ENCODE data around the gene APEX1.

The APEX1 gene

DNA sequence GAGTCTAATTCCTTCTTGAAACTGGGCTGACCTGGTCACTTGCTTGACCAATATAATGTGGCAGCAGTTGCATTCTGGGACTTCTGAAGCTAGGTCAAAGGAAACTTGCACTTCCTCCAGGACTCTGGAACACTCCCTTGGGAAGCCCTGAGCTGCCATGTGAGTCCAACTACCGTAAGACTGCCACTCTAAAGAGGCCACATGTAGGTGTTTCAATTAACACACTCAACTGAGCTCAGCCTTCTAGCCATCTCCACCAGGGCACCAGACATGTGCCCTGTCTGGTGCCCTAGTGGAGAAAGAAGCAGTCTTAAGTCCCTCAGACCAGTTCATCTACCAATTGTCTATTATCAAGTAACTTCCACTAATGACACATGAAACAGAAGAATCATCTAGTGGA, 35.6 kb upstream of the APEX1 start:
- Histone ChIP-seq H3K4me3 (ENCODE audit: low read depth in 1 of 2, low read length in 2 of 2) (no peak overlapping the region), H3K4me1 (ENCODE audit: control insufficient read depth in 1 of 2, insufficient read depth in 2 of 2, low read length in 2 of 2) (peaks cover 41 to 45% of the 10 kb centered on the region in 2 donors), H3K27me3 (ENCODE audit: control insufficient read depth in 1 of 2, insufficient read depth in 2 of 2, low read length in 2 of 2) (peaks cover 0 to 3% of the 10 kb centered on the region in 2 donors), H3K36me3 (ENCODE audit: control insufficient read depth in 1 of 2, insufficient read depth in 2 of 2, low read length in 2 of 2) (no peaks in the 10 kb centered on the region), H3K27ac (ENCODE audit: low read depth, low read length) (peak overlapping the region; percentile 39), H3K9me3 (ENCODE audit: control insufficient read depth in 1 of 2, low read length in 2 of 2) (no peaks in the 10 kb centered on the region), H3K9ac (ENCODE audit: low read depth in 1 of 2, low read length in 2 of 2) (no peak overlapping the region)

GRCh38 chr14:20421267-20421666, 33.8 kb upstream of the APEX1 start:
- peaks cover 29 to 40% of the 10 kb centered on the region in 2 donors for H3K4me1 ChIP-seq (ENCODE audit: control insufficient read depth in 1 of 2, insufficient read depth in 2 of 2, low read length in 2 of 2)
- peaks cover 0 to 3% of the 10 kb centered on the region in 2 donors for H3K27me3 ChIP-seq (ENCODE audit: control insufficient read depth in 1 of 2, insufficient read depth in 2 of 2, low read length in 2 of 2)
- H3K27ac ChIP-seq (ENCODE audit: low read depth, low read length), result no peak overlapping the region
- no peak overlapping the region for H3K4me3 ChIP-seq (ENCODE audit: low read depth in 1 of 2, low read length in 2 of 2)
- no peaks in the 10 kb centered on the region for H3K9me3 ChIP-seq (ENCODE audit: control insufficient read depth in 1 of 2, low read length in 2 of 2)
- no peak overlapping the region for H3K9ac ChIP-seq (ENCODE audit: low read depth in 1 of 2, low read length in 2 of 2)
- no peaks in the 10 kb centered on the region for H3K36me3 ChIP-seq (ENCODE audit: control insufficient read depth in 1 of 2, insufficient read depth in 2 of 2, low read length in 2 of 2)

- H3K27me3 ChIP-seq (ENCODE audit: control insufficient read depth in 1 of 2, insufficient read depth in 2 of 2, low read length in 2 of 2), result peaks cover 0 to 3% of the 10 kb centered on the region in 2 donors
- no peaks in the 10 kb centered on the region for H3K9me3 ChIP-seq (ENCODE audit: control insufficient read depth in 1 of 2, low read length in 2 of 2)
- H3K36me3 ChIP-seq (ENCODE audit: control insufficient read depth in 1 of 2, insufficient read depth in 2 of 2, low read length in 2 of 2), result no peaks in the 10 kb centered on the region
- no peak overlapping the region for H3K4me3 ChIP-seq (ENCODE audit: low read depth in 1 of 2, low read length in 2 of 2)
- no peak overlapping the region for H3K9ac ChIP-seq (ENCODE audit: low read depth in 1 of 2, low read length in 2 of 2)
- H3K4me1 ChIP-seq (ENCODE audit: control insufficient read depth in 1 of 2, insufficient read depth in 2 of 2, low read length in 2 of 2), result peaks cover 23 to 36% of the 10 kb centered on the region in 2 donors
- H3K27ac ChIP-seq (ENCODE audit: low read depth, low read length), result no peak overlapping the region
These were observed 32.1 kb upstream of the APEX1 start for GRCh38 chr14:20422886-20423285.

- Histone ChIP-seq H3K4me3 (ENCODE audit: low read depth in 1 of 2, low read length in 2 of 2) (no peak overlapping the region), H3K4me1 (ENCODE audit: control insufficient read depth in 1 of 2, insufficient read depth in 2 of 2, low read length in 2 of 2) (peaks cover 23 to 26% of the 10 kb centered on the region in 2 donors)
These were observed 30.2 kb upstream of the APEX1 start for GRCh38 chr14:20424851-20425250.

DNA sequence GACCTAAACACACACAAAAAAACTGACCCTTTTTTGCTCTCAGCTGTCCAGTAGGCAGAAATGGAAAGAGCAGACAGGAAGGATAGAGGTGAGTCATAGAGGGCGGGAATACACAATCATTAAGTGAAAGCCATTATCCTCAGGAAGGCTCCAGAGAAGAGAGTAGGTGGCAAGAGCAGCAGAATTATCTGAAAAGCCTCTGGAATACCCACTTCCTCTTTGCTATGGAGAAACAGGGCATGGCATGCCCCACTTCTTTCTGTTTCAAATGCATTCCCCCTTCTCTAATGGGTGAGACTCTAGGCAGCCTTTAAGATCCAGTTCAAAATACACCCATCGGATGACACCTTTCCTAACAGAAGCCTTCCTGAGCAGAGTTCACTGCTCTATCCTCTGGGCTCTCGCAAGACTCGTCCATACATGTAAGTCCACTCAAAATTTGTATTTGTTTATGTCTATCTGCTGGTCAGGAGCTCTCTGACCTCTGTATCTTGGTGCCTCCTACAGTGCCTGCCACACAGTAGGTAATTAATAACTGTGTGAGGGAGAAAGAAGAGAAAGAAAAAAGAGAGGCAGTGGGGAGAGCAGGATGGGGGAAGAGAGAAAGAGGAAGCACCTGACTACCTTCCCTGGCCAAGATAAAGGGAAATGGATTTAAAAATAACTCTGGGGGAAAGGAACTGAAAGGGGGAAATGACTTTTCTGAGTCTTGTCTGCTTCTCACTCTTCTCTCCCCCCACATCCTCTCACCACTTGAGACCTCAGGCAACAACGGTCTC, 27.6 kb upstream of the APEX1 start:
- Histone ChIP-seq H3K4me1 (ENCODE audit: control insufficient read depth in 1 of 2, insufficient read depth in 2 of 2, low read length in 2 of 2) (peaks cover 27 to 31% of the 10 kb centered on the region in 2 donors), H3K4me3 (ENCODE audit: low read depth in 1 of 2, low read length in 2 of 2) (peak overlapping the region; percentile 1 to 2), H3K27ac (ENCODE audit: low read depth, low read length) (no peak overlapping the region), H3K9ac (ENCODE audit: low read depth in 1 of 2, low read length in 2 of 2) (no peak overlapping the region), H3K36me3 (ENCODE audit: control insufficient read depth in 1 of 2, insufficient read depth in 2 of 2, low read length in 2 of 2) (no peaks in the 10 kb centered on the region), H3K27me3 (ENCODE audit: control insufficient read depth in 1 of 2, insufficient read depth in 2 of 2, low read length in 2 of 2) (peaks cover 0 to 3% of the 10 kb centered on the region in 2 donors), H3K9me3 (ENCODE audit: control insufficient read depth in 1 of 2, low read length in 2 of 2) (no peaks in the 10 kb centered on the region)

More at GRCh38 chr14:20424851-20425250, 30.2 kb upstream of the APEX1 start:
- H3K27me3 ChIP-seq (ENCODE audit: control insufficient read depth in 1 of 2, insufficient read depth in 2 of 2, low read length in 2 of 2), result peaks cover 0 to 3% of the 10 kb centered on the region in 2 donors
- no peaks in the 10 kb centered on the region for H3K9me3 ChIP-seq (ENCODE audit: control insufficient read depth in 1 of 2, low read length in 2 of 2)
- H3K9ac ChIP-seq (ENCODE audit: low read depth in 1 of 2, low read length in 2 of 2), result no peak overlapping the region
- no peaks in the 10 kb centered on the region for H3K36me3 ChIP-seq (ENCODE audit: control insufficient read depth in 1 of 2, insufficient read depth in 2 of 2, low read length in 2 of 2)
- H3K27ac ChIP-seq (ENCODE audit: low read depth, low read length), result no peak overlapping the region

DNA sequence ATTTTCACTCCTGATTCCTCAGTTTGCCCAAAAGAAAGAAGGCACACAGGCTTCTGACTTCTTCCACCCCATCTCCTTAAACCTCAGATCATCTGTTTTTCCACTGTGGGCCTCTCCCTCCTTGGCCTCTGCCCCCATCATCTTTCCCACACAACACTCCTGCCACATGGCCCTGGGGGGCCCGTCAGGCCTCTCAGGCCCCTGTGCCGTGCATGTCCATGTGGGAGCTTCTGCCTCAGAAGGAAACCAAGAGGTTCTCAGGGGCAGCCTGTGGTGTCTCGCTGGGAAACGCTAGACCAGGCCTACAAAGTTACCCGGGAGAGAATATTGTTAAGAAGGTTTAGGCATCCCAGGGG, 27.0 kb upstream of the APEX1 start:
- H3K36me3 ChIP-seq (ENCODE audit: control insufficient read depth in 1 of 2, insufficient read depth in 2 of 2, low read length in 2 of 2), result no peaks in the 10 kb centered on the region
- peaks cover 27 to 31% of the 10 kb centered on the region in 2 donors for H3K4me1 ChIP-seq (ENCODE audit: control insufficient read depth in 1 of 2, insufficient read depth in 2 of 2, low read length in 2 of 2)
- H3K27ac ChIP-seq (ENCODE audit: low read depth, low read length), result no peak overlapping the region
- no peak overlapping the region for H3K4me3 ChIP-seq (ENCODE audit: low read depth in 1 of 2, low read length in 2 of 2)
- H3K27me3 ChIP-seq (ENCODE audit: control insufficient read depth in 1 of 2, insufficient read depth in 2 of 2, low read length in 2 of 2), result no peaks in the 10 kb centered on the region
- no peak overlapping the region for H3K9ac ChIP-seq (ENCODE audit: low read depth in 1 of 2, low read length in 2 of 2)
- no peaks in the 10 kb centered on the region for H3K9me3 ChIP-seq (ENCODE audit: control insufficient read depth in 1 of 2, low read length in 2 of 2)

DNA sequence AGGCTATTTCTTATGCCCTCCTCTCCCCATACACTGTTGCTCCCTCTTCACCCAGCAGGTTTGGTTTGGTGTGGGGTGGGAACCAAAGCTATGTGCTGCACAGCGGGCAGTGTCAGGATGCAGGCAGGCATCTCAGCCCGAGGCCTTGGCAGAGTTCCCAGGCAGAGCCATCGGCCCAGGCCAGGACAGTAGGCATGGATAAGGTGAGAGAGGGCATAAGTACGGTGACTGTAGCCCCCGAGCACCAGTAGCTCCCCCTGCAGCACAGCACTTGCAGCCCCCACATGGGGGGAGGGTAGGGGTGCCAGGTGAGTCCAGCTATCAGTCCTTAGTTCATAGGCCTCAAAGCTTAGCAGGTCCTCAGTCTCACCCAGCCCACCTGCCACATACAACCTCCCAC, 26.2 kb upstream of the APEX1 start:
- Histone ChIP-seq H3K4me3 (ENCODE audit: low read depth in 1 of 2, low read length in 2 of 2) (no peak overlapping the region), H3K4me1 (ENCODE audit: control insufficient read depth in 1 of 2, insufficient read depth in 2 of 2, low read length in 2 of 2) (peaks cover 27 to 31% of the 10 kb centered on the region in 2 donors), H3K36me3 (ENCODE audit: control insufficient read depth in 1 of 2, insufficient read depth in 2 of 2, low read length in 2 of 2) (no peaks in the 10 kb centered on the region), H3K27me3 (ENCODE audit: control insufficient read depth in 1 of 2, insufficient read depth in 2 of 2, low read length in 2 of 2) (no peaks in the 10 kb centered on the region), H3K27ac (ENCODE audit: low read depth, low read length) (no peak overlapping the region), H3K9me3 (ENCODE audit: control insufficient read depth in 1 of 2, low read length in 2 of 2) (no peaks in the 10 kb centered on the region), H3K9ac (ENCODE audit: low read depth in 1 of 2, low read length in 2 of 2) (no peak overlapping the region)

GRCh38 chr14:20429801-20430669, 25.0 kb upstream of the APEX1 start:
- Histone ChIP-seq H3K4me1 (ENCODE audit: control insufficient read depth in 1 of 2, insufficient read depth in 2 of 2, low read length in 2 of 2) (peaks cover 26 to 27% of the 10 kb centered on the region in 2 donors), H3K27me3 (ENCODE audit: control insufficient read depth in 1 of 2, insufficient read depth in 2 of 2, low read length in 2 of 2) (no peaks in the 10 kb centered on the region), H3K36me3 (ENCODE audit: control insufficient read depth in 1 of 2, insufficient read depth in 2 of 2, low read length in 2 of 2) (no peaks in the 10 kb centered on the region), H3K9ac (ENCODE audit: low read depth in 1 of 2, low read length in 2 of 2) (no peak overlapping the region), H3K27ac (ENCODE audit: low read depth, low read length) (no peak overlapping the region), H3K9me3 (ENCODE audit: control insufficient read depth in 1 of 2, low read length in 2 of 2) (no peaks in the 10 kb centered on the region), H3K4me3 (ENCODE audit: low read depth in 1 of 2, low read length in 2 of 2) (no peak overlapping the region)

- no peaks in the 10 kb centered on the region for H3K9me3 ChIP-seq (ENCODE audit: control insufficient read depth in 1 of 2, low read length in 2 of 2)
- H3K4me1 ChIP-seq (ENCODE audit: control insufficient read depth in 1 of 2, insufficient read depth in 2 of 2, low read length in 2 of 2), result peaks cover 7 to 12% of the 10 kb centered on the region in 2 donors
- no peak overlapping the region for H3K27ac ChIP-seq (ENCODE audit: low read depth, low read length)
- no peak overlapping the region for H3K9ac ChIP-seq (ENCODE audit: low read depth in 1 of 2, low read length in 2 of 2)
- H3K27me3 ChIP-seq (ENCODE audit: control insufficient read depth in 1 of 2, insufficient read depth in 2 of 2, low read length in 2 of 2), result peaks cover 0 to 4% of the 10 kb centered on the region in 2 donors
- peak overlapping the region in 1 of 2 donors; percentile 21 for H3K4me3 ChIP-seq (ENCODE audit: low read depth in 1 of 2, low read length in 2 of 2)
- no peaks in the 10 kb centered on the region for H3K36me3 ChIP-seq (ENCODE audit: control insufficient read depth in 1 of 2, insufficient read depth in 2 of 2, low read length in 2 of 2)
These were observed 20.1 kb upstream of the APEX1 start for GRCh38 chr14:20434701-20435581.
